SK-N-SH (cell line): ENCODE results near the gene RAD51B. TPM values are rescaled to one million over a fixed set of nuclear protein-coding genes. Genes with fewer than 3 reads are reported as not detected.

Experiments
- CTCF ChIA-PET: fragments of 300-600, 350-600 bp; formaldehyde crosslinking; extraction: SDS; loops from one replicate; lab custom pipeline; 2021; lab: Yijun Ruan, JAX
- POLR2A ChIA-PET: fragments of 350-600 bp; sonication (Branson Sonifier 250); formaldehyde crosslinking; extraction: SDS; loops from one replicate; lab custom pipeline; 2020; ENCODE audit warnings: antibody characterized with exemption, inconsistent platforms; lab: Yijun Ruan, JAX
- DNase-seq: peaks from one replicate; pipeline ENCODE4 v3.0.0; 2012
- H2AFZ ChIP-seq: fragments of 200-600 bp; sonication (generic); 2 replicates; pipeline ENCODE4 v1.8.1; 2016; ENCODE audit warnings: antibody characterized with exemption, mild to moderate bottlenecking, low read depth
- H3F3A ChIP-seq: fragments of 200-600 bp; sonication (generic); replicated peaks from 2 replicates; pipeline ENCODE3; 2016; ENCODE audit warnings: antibody characterized with exemption, mild to moderate bottlenecking; ENCODE audit not compliant: insufficient read depth
- H3K27ac ChIP-seq, 2 experiments: fragments of 200-500 bp in 1 of 2; fragments of 200-600 bp in 1 of 2; sonication (Bioruptor generic) in 1 of 2; sonication (generic), shearing (Covaris generic) in 1 of 2; 2 replicates each; pipeline versions ENCODE4 v1.5.1 to v1.6.1; 2014 to 2016; ENCODE audit warnings: low read depth in 2 of 2, inconsistent platforms in 1 of 2, low read length in 1 of 2, mild to moderate bottlenecking in 1 of 2, mixed read lengths in 1 of 2
- H3K27me3 ChIP-seq: fragments of 200-600 bp; sonication (generic), shearing (Covaris generic); 2 replicates; pipeline ENCODE4 v1.6.1; 2016; ENCODE audit warnings: mixed run types; ENCODE audit not compliant: insufficient read depth
- H3K36me3 ChIP-seq, 2 experiments: fragments of 200-500 bp in 1 of 2; fragments of 200-600 bp in 1 of 2; sonication (Bioruptor generic) in 1 of 2; sonication (generic) in 1 of 2; replicated peaks in 1 of 2; 2 replicates each; pipeline versions ENCODE3 to v1.5.1; 2014 to 2016; ENCODE audit warnings: low read length in 1 of 2, mild to moderate bottlenecking in 1 of 2; ENCODE audit not compliant: insufficient read depth in 2 of 2, control insufficient read depth in 1 of 2
- H3K4me1 ChIP-seq, 2 experiments: fragments of 200-500 bp in 1 of 2; fragments of 200-600 bp in 1 of 2; sonication (Bioruptor generic) in 1 of 2; sonication (generic), shearing (Covaris generic) in 1 of 2; 2 replicates each; pipeline versions ENCODE4 v1.5.1 to v1.6.1; 2014 to 2016; ENCODE audit warnings: low read depth in 1 of 2, low read length in 1 of 2, mixed run types in 1 of 2; ENCODE audit not compliant: insufficient read depth in 2 of 2, control insufficient read depth in 1 of 2
- H3K4me2 ChIP-seq: fragments of 200-600 bp; sonication (generic), shearing (Covaris generic); 2 replicates; pipeline ENCODE4 v1.6.1; 2017; ENCODE audit warnings: mixed run types
- H3K4me3 ChIP-seq, 2 experiments: fragments of 200-500 bp in 1 of 2; fragments of 200-600 bp in 1 of 2; sonication (Bioruptor generic) in 1 of 2; sonication (generic), shearing (Covaris generic) in 1 of 2; 2 replicates each; pipeline versions ENCODE4 v1.5.1 to v1.8.1; 2014 to 2016; ENCODE audit warnings: low read depth in 2 of 2, inconsistent platforms in 1 of 2, low read length in 1 of 2, mild to moderate bottlenecking in 1 of 2, mixed read lengths in 1 of 2, moderate library complexity in 1 of 2
- H3K79me2 ChIP-seq: fragments of 200-600 bp; sonication (generic); 2 replicates; pipeline ENCODE4 v1.8.1; 2017; ENCODE audit warnings: mild to moderate bottlenecking; ENCODE audit not compliant: insufficient read depth
- H3K9ac ChIP-seq: fragments of 200-600 bp; sonication (generic); 2 replicates; pipeline ENCODE4 v1.6.1; 2017; ENCODE audit warnings: mixed run types
- H3K9me2 ChIP-seq: fragments of 200-600 bp; sonication (generic); 2 replicates; pipeline ENCODE4 v1.6.1; 2017; ENCODE audit warnings: mixed run types
- H3K9me3 ChIP-seq: fragments of 200-600 bp; sonication (generic); 2 replicates; pipeline ENCODE4 v1.6.1; 2017; ENCODE audit warnings: mixed run types, mild to moderate bottlenecking, moderate library complexity
- H4K20me1 ChIP-seq: fragments of 200-600 bp; sonication (generic); 2 replicates; pipeline ENCODE4 v1.6.1; 2017; ENCODE audit warnings: mild to moderate bottlenecking, mixed run types; ENCODE audit not compliant: insufficient read depth
- CHD2 ChIP-seq: fragments of 150-350 bp; IDR thresholded peaks from 2 replicates; pipeline ENCODE4 v1.6.1; 2018; ENCODE audit warnings: low read length; ENCODE audit not compliant: partially characterized antibody
- ELF1 ChIP-seq: IDR thresholded peaks from 2 replicates; pipeline ENCODE4 v1.4.0; 2012
- EP300 ChIP-seq, 2 experiments: IDR thresholded peaks; 2 replicates each; pipeline versions ENCODE4 v1.4.0 to v1.6.1; 2012; ENCODE audit warnings: borderline replicate concordance in 1 of 2, low read depth in 1 of 2, low read length in 1 of 2
- FOXJ3 ChIP-seq: sonication (generic); formaldehyde crosslinking; IDR thresholded peaks from 2 replicates; pipeline ENCODE4 v1.5.1; 2020; ENCODE audit warnings: mild to moderate bottlenecking, missing genetic modification reagents
- FOXM1 ChIP-seq: IDR thresholded peaks from 2 replicates; pipeline ENCODE4 v1.4.0; 2012; ENCODE audit warnings: low read depth, mild to moderate bottlenecking
- MEF2A ChIP-seq: IDR thresholded peaks from 2 replicates; pipeline ENCODE4 v1.4.0; 2012; ENCODE audit warnings: low read depth, borderline replicate concordance
- NFIC ChIP-seq: IDR thresholded peaks from 2 replicates; pipeline ENCODE4 v1.4.0; 2012; ENCODE audit warnings: borderline replicate concordance
- NRF1 ChIP-seq: IDR thresholded peaks from 2 replicates; pipeline ENCODE4 v1.6.1; 2012; ENCODE audit warnings: low read depth, mild to moderate bottlenecking, low read length
- POLR2AphosphoS5 ChIP-seq: IDR thresholded peaks from 2 replicates; pipeline ENCODE4 v1.6.1; 2012; ENCODE audit warnings: low read depth, low read length
- RXRA ChIP-seq: IDR thresholded peaks from 2 replicates; pipeline ENCODE4 v1.4.0; 2012; ENCODE audit warnings: low read depth, mild to moderate bottlenecking, borderline replicate concordance
- SIN3A ChIP-seq: IDR thresholded peaks from 2 replicates; pipeline ENCODE4 v1.6.1; 2012; ENCODE audit warnings: low read depth, mild to moderate bottlenecking, low read length, moderate library complexity, borderline replicate concordance
- SMC3 ChIP-seq: IDR thresholded peaks from 2 replicates; pipeline ENCODE4 v1.6.1; 2012; ENCODE audit warnings: low read depth, low read length, improper control_type of control experiment
- TCF12 ChIP-seq: IDR thresholded peaks from 2 replicates; pipeline ENCODE4 v1.4.0; 2012
- YY1 ChIP-seq: IDR thresholded peaks from 2 replicates; pipeline ENCODE4 v1.4.0; 2012; ENCODE audit warnings: low read depth, mild to moderate bottlenecking
- WGBS: methylation state at CpG from one replicate; pipeline ENCODE4 v1.1.6; 2017; ENCODE audit warnings: low lambda C conversion rate; 5-methylcytosine and 5-hydroxymethylcytosine counted together
- polyA plus RNA-seq, 3 experiments: library from polyadenylated mRNA; depleted of rRNA; stranded (reverse); fragments of >200 nt; gene quantifications; 2 replicates each; pipeline ENCODE4 v1.2.3, GENCODE V29; 2012
- TF ChIP-seq, protein P1 (sequence below): IDR thresholded peaks from 2 replicates; pipeline ENCODE4 v1.4.0; 2012; ENCODE audit warnings: low read depth
- TF ChIP-seq, protein P2 (sequence below): IDR thresholded peaks from 2 replicates; pipeline ENCODE4; 2012
- TF ChIP-seq, protein P3 (sequence below): fragments of 150-350 bp; IDR thresholded peaks from 2 replicates; pipeline ENCODE4 v1.6.1; 2017; ENCODE audit warnings: antibody characterized with exemption, low read length, low read depth, borderline replicate concordance
- TF ChIP-seq, protein P4 (sequence below): IDR thresholded peaks from 2 replicates; pipeline ENCODE4 v1.4.0; 2012; ENCODE audit warnings: low read depth, borderline replicate concordance
- TF ChIP-seq, protein P5 (sequence below): fragments of 200-600 bp; sonication (generic); IDR thresholded peaks from 2 replicates; pipeline ENCODE4 v1.6.1; 2017; ENCODE audit warnings: antibody characterized with exemption, mild to moderate bottlenecking, moderate library complexity

Gene RAD51B
- polyA plus RNA-seq, 1 of the 3 experiments (the other 2 are of a cell fraction): 6.0 TPM

DNA sequence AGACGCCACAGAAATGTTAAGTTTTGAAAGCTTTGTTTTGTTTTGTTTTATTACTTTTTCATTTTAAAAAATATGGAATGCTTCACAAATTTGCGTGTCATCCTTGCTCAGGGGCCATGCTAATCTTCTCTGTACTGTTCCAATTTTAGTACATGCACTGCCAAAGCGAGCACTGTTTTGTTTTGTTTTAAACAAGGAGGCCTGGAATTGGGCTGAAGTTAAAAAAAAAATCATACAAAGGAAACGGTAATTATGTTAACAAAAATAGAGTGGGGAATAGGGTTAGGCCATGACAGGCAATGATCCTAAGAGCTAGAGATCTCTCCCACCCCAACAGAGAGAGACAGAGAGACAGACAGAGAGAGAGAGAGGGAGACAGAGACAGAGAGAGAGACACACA is 916.3 kb downstream of the RAD51B start:
- Histone ChIP-seq H3K79me2 (no peaks in the 10 kb centered on the region), H3K27me3 (no peaks in the 10 kb centered on the region), H3K4me1 (0 out of 4 replicates have a peak, but pooled peaks cover 0 to 3% of the 10 kb centered on the region in 2 experiments), H2AFZ (peak overlapping the region; percentile 56; the same call in 1 of the 2 replicates), H3K27ac (no peak overlapping the region), H3K4me3 (no peak overlapping the region), H3K9ac (no peak overlapping the region), H3K9me2 (no peaks in the 10 kb centered on the region), H3K36me3 (no peaks in the 10 kb centered on the region)
- POLR2A ChIA-PET: no interaction called here
- 90% methylated on average over 4 of the region's 4 CpGs for WGBS
- no peak for DNase-seq
- TF ChIP-seq, protein P1, sequence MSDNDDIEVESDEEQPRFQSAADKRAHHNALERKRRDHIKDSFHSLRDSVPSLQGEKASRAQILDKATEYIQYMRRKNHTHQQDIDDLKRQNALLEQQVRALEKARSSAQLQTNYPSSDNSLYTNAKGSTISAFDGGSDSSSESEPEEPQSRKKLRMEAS: no peak
- TF ChIP-seq FOXM1: no peak
- no peak for TF ChIP-seq TCF12
- no peak for TF ChIP-seq RXRA
- TF ChIP-seq FOXJ3 (CRISPR knock-in tag): no peak
- TF ChIP-seq POLR2AphosphoS5: no peak
- TF ChIP-seq YY1: no peak
- TF ChIP-seq, protein P2, sequence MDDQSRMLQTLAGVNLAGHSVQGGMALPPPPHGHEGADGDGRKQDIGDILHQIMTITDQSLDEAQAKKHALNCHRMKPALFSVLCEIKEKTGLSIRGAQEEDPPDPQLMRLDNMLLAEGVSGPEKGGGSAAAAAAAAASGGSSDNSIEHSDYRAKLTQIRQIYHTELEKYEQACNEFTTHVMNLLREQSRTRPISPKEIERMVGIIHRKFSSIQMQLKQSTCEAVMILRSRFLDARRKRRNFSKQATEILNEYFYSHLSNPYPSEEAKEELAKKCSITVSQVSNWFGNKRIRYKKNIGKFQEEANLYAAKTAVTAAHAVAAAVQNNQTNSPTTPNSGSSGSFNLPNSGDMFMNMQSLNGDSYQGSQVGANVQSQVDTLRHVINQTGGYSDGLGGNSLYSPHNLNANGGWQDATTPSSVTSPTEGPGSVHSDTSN: no peak
- TF ChIP-seq NFIC: no peak
- TF ChIP-seq EP300 (IDR thresholded peaks at IDR 0.05; ENCODE audit: borderline replicate concordance in 1 of 2, low read depth in 1 of 2, low read length in 1 of 2): no peak
- TF ChIP-seq, all 33 proteins: peak for 0
- Histone ChIP-seq H4K20me1 (no peaks in the 10 kb centered on the region), H3K4me2 (no peak overlapping the region), H3F3A (no peaks in the 10 kb centered on the region), H3K9me3 (no peaks in the 10 kb centered on the region)
- CTCF ChIA-PET: interaction anchor here (1.4 kb wide), 1 partner anchor 47 kb away, joined by 4 read pairs; no protein-coding TSS in a partner anchor

DNA sequence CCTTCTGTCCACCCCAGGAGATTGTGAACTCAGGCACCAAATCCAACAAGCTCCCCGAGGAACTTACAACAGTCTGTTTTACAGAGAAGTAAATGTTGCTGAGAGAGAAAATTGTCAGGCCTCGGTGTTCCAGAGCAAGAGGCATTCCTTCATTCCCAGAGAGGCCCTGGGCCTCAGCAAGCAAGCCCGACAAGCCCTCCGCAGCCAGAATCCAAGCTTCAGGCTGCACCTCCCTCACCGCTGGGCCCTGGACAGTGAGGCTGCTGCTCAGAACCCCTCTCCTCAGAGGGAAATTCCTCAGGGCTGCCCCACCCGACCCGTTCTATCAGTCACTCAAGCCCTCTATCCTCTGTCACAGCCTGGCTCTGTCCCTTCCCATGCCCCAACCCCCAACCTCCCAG is 916.9 kb downstream of the RAD51B start:
- H3K9me2 ChIP-seq: no peaks in the 10 kb centered on the region
- TF ChIP-seq, protein P3, sequence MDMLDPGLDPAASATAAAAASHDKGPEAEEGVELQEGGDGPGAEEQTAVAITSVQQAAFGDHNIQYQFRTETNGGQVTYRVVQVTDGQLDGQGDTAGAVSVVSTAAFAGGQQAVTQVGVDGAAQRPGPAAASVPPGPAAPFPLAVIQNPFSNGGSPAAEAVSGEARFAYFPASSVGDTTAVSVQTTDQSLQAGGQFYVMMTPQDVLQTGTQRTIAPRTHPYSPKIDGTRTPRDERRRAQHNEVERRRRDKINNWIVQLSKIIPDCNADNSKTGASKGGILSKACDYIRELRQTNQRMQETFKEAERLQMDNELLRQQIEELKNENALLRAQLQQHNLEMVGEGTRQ: no peak
- TF ChIP-seq RXRA (no peak), SIN3A (no peak), NRF1 (no peak), TCF12 (no peak), CHD2 (no peak), MEF2A (no peak), SMC3 (no peak), FOXJ3 (CRISPR knock-in tag) (no peak), ELF1 (no peak), YY1 (no peak), EP300 (IDR thresholded peaks at IDR 0.05; ENCODE audit: borderline replicate concordance in 1 of 2, low read depth in 1 of 2, low read length in 1 of 2) (no peak)
- TF ChIP-seq, protein P2: no peak
- TF ChIP-seq, protein P4, sequence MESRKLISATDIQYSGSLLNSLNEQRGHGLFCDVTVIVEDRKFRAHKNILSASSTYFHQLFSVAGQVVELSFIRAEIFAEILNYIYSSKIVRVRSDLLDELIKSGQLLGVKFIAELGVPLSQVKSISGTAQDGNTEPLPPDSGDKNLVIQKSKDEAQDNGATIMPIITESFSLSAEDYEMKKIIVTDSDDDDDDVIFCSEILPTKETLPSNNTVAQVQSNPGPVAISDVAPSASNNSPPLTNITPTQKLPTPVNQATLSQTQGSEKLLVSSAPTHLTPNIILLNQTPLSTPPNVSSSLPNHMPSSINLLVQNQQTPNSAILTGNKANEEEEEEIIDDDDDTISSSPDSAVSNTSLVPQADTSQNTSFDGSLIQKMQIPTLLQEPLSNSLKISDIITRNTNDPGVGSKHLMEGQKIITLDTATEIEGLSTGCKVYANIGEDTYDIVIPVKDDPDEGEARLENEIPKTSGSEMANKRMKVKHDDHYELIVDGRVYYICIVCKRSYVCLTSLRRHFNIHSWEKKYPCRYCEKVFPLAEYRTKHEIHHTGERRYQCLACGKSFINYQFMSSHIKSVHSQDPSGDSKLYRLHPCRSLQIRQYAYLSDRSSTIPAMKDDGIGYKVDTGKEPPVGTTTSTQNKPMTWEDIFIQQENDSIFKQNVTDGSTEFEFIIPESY: no peak
- TF ChIP-seq, protein P5, sequence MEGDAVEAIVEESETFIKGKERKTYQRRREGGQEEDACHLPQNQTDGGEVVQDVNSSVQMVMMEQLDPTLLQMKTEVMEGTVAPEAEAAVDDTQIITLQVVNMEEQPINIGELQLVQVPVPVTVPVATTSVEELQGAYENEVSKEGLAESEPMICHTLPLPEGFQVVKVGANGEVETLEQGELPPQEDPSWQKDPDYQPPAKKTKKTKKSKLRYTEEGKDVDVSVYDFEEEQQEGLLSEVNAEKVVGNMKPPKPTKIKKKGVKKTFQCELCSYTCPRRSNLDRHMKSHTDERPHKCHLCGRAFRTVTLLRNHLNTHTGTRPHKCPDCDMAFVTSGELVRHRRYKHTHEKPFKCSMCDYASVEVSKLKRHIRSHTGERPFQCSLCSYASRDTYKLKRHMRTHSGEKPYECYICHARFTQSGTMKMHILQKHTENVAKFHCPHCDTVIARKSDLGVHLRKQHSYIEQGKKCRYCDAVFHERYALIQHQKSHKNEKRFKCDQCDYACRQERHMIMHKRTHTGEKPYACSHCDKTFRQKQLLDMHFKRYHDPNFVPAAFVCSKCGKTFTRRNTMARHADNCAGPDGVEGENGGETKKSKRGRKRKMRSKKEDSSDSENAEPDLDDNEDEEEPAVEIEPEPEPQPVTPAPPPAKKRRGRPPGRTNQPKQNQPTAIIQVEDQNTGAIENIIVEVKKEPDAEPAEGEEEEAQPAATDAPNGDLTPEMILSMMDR: no peak
- TF ChIP-seq, all 33 proteins: peak for 0
- no peak for DNase-seq
- WGBS: 91% methylated on average over 7 of the region's 7 CpGs
- CTCF ChIA-PET: interaction anchor here (1.4 to 1.5 kb wide), 2 partner anchors 48 to 52 kb away, joined by 3 to 4 read pairs; no protein-coding TSS in a partner anchor
- H3K27me3 ChIP-seq: no peaks in the 10 kb centered on the region
- H4K20me1 ChIP-seq: no peaks in the 10 kb centered on the region
- H3K9ac ChIP-seq: no peak overlapping the region
- no peak overlapping the region for H3K4me3 ChIP-seq
- 0 out of 4 replicates have a peak, but pooled peaks cover 0 to 3% of the 10 kb centered on the region in 2 experiments for H3K4me1 ChIP-seq
- H3K27ac ChIP-seq: no peak overlapping the region
- H3K79me2 ChIP-seq: no peaks in the 10 kb centered on the region
- no peaks in the 10 kb centered on the region for H3K36me3 ChIP-seq
- H3K4me2 ChIP-seq: no peak overlapping the region
- POLR2A ChIA-PET: no interaction called here
- H3F3A ChIP-seq: no peaks in the 10 kb centered on the region
- peak overlapping the region; percentile 56; the same call in 1 of the 2 replicates for H2AFZ ChIP-seq
- H3K9me3 ChIP-seq: no peaks in the 10 kb centered on the region
